Measurements from ENCODE around the gene MAPKAPK3. TPM values are rescaled to one million over a fixed set of nuclear protein-coding genes. Genes with fewer than 3 reads are reported as not detected.

Gene MAPKAPK3
- total and polyA plus RNA-seq, 2 of the 4 experiments (the other 2 are of a cell fraction): 38.3 to 57.2 TPM

DNA sequence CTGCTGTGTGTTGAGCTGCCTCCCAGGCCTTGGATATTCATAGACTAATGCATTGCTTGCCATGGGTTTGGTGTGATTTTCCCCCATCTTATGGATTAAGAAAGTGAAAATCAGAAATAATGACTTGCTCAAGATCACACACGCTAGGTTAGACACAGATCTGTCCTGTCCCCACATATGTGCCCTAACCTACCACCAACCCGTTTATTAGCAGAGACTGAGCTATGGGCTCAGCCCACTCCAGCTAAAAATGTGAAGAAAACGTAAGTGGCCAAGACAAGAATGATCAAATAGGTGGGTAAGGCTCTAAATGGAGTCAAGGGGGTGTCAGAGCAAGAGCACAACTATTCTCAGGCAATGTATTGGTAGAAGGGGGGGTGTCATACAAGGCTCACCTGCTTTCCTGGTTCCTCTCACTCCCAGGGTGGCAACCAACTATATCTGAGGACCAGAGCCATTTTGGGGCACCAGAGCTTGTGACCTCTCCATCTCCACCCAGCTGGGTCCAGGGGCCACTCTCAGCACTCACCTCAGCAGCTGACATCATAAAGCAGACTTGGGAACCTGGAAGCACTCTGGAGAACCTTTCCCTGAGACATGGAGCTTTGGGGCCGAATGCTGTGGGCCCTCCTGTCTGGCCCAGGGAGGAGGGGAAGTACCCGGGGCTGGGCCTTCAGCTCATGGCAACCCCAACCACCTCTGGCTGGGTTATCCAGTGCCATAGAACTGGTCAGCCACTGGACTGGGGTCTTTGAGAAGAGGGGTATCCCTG, 46.3 kb upstream of the MAPKAPK3 start (continued):
- no peak for TF ChIP-seq POLR2A (IDR thresholded peaks at IDR 0.05; ENCODE audit: low read depth, low read length)
- TF ChIP-seq RCOR1 (IDR thresholded peaks at IDR 0.05; ENCODE audit: insufficient replicate concordance, low read length): no peak

DNA sequence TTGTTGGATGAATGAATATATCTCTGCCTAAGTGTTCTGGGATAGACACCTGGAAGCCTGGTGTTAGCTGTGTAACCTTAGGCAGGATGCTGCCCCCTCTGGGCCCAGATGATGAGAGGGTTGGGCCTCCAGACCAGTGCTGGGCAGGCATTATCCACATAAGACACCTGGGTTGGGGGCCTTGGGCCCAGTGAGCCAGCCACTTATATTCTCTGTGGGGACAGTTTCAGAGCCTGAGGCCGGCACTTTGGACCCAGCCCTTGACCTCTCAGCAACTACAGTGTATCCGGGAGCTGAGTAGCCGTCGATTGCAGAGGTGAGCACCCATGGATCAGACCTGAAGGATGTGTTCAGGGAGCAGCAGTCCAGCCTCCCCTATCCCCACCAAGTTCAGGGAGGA, 45.5 kb upstream of the MAPKAPK3 start:
- Histone ChIP-seq H2BK20ac (ENCODE audit: low read depth, low read length) (no peak overlapping the region), H2AK5ac (ENCODE audit: low read depth, low read length) (no peak overlapping the region), H2AK9ac (replicated peaks; ENCODE audit: low read depth, low read length, poor library complexity) (no peak overlapping the region), H3K27me3 (ENCODE audit: control insufficient read depth, insufficient read depth, low read length) (no peaks in the 10 kb centered on the region), H3K4me3 (ENCODE audit: insufficient read depth, low read depth, low read length) (no peak overlapping the region), H3K56ac (ENCODE audit: extremely low read depth, insufficient read depth, low read length) (no peak overlapping the region), H3K14ac (replicated peaks; ENCODE audit: low read depth, low read length) (no peak overlapping the region), H4K5ac (ENCODE audit: low read depth, low read length) (no peak overlapping the region), H3K36me3 (ENCODE audit: control insufficient read depth, insufficient read depth, low read length) (peaks cover 11% of the 10 kb centered on the region; the same call in 1 of the 2 replicates), H3K4me1 (ENCODE audit: control insufficient read depth, insufficient read depth, low read length) (peaks cover 5% of the 10 kb centered on the region), H3K4me2 (ENCODE audit: low read depth, low read length) (no peak overlapping the region), H2AFZ (replicated peaks; ENCODE audit: low read length, poor library complexity) (no peak overlapping the region), H3K4ac (ENCODE audit: low read depth, low read length) (no peak overlapping the region), H4K20me1 (ENCODE audit: insufficient read depth, low read length) (no peaks in the 10 kb centered on the region), H3K18ac (ENCODE audit: low read depth, low read length) (no peak overlapping the region), H4K8ac (ENCODE audit: low read depth in 2 of 2, low read length in 2 of 2) (no peak overlapping the region), H3K9me1 (ENCODE audit: insufficient read depth, low read length) (peaks cover 12% of the 10 kb centered on the region), H3K9ac (ENCODE audit: low read depth, low read length) (no peak overlapping the region), H2BK5ac (ENCODE audit: low read depth, low read length, poor library complexity, severe bottlenecking) (no peak overlapping the region), H3K23ac (ENCODE audit: low read depth, low read length) (no peak overlapping the region), H3K27ac (ENCODE audit: insufficient read depth, low read length) (no peak overlapping the region), H2BK120ac (ENCODE audit: low read depth, low read length) (no peak overlapping the region), H3K9me3 (ENCODE audit: control insufficient read depth, insufficient read depth, low read length) (no peaks in the 10 kb centered on the region), H4K91ac (ENCODE audit: insufficient read depth, low read depth, low read length) (no peak overlapping the region), H2BK15ac (ENCODE audit: low read depth, low read length) (no peak overlapping the region), H3K79me1 (ENCODE audit: low read depth in 1 of 2, low read length in 2 of 2) (peaks cover 18 to 46% of the 10 kb centered on the region in 2 experiments; a peak in 3 of 4 replicates)
- no TSS peak for BruUV-seq (replicated peaks)
- ChIA-PET POLR2A (ENCODE audit: unreplicated experiment) (no interaction called here), CTCF (interaction anchor here (1.6 to 2.5 kb wide), 3 partner anchors 18 to 41 kb away, joined by 4 to 20 read pairs (median 5); partner anchors contain the start of gene CISH)
- intact Hi-C loops (cut with micrococcal nuclease): no loop called here
- in situ Hi-C loops (cut with MboI; ENCODE audit: low sequenced_read_pairs): loop anchor here (5.0 kb wide), 2 partner anchors 41 to 801 kb away; partner anchors contain the start of gene CISH
- WGBS, 2 experiments (ENCODE audit: extremely low coverage in 2 of 2, insufficient read length in 1 of 2): no CpG with 5 or more reads among the region's 4 CpGs
- dilution Hi-C loops (cut with HindIII; ENCODE audit: low sequenced_read_pairs, unreplicated experiment): no loop called here
- no peak for ATAC-seq (ENCODE audit: low read depth)
- DNase-seq: no peak
- TF ChIP-seq, protein P1, sequence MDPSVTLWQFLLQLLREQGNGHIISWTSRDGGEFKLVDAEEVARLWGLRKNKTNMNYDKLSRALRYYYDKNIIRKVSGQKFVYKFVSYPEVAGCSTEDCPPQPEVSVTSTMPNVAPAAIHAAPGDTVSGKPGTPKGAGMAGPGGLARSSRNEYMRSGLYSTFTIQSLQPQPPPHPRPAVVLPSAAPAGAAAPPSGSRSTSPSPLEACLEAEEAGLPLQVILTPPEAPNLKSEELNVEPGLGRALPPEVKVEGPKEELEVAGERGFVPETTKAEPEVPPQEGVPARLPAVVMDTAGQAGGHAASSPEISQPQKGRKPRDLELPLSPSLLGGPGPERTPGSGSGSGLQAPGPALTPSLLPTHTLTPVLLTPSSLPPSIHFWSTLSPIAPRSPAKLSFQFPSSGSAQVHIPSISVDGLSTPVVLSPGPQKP (IDR thresholded peaks at IDR 0.05; ENCODE audit: borderline replicate concordance, low read depth, low read length): no peak
- TF ChIP-seq POLR2A (IDR thresholded peaks at IDR 0.05; ENCODE audit: low read depth, low read length) (no peak), NFE2L2 (IDR thresholded peaks at IDR 0.05; ENCODE audit: low read depth, low read length) (no peak), RCOR1 (IDR thresholded peaks at IDR 0.05; ENCODE audit: insufficient replicate concordance, low read length) (no peak)
- TF ChIP-seq, protein P2, sequence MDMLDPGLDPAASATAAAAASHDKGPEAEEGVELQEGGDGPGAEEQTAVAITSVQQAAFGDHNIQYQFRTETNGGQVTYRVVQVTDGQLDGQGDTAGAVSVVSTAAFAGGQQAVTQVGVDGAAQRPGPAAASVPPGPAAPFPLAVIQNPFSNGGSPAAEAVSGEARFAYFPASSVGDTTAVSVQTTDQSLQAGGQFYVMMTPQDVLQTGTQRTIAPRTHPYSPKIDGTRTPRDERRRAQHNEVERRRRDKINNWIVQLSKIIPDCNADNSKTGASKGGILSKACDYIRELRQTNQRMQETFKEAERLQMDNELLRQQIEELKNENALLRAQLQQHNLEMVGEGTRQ (IDR thresholded peaks at IDR 0.05; ENCODE audit: low read depth, low read length): no peak

All from IMR-90 (cell line).